ENCODE results near the gene SHC2. TPM values are rescaled to one million over a fixed set of nuclear protein-coding genes. Genes with fewer than 3 reads are reported as not detected.

Gene SHC2
- total and polyA plus RNA-seq, 2 of the 8 experiments (the other 6 are each of a cell fraction or from before 2014, with no cell fraction given): 4.4 to 7.3 TPM

DNA sequence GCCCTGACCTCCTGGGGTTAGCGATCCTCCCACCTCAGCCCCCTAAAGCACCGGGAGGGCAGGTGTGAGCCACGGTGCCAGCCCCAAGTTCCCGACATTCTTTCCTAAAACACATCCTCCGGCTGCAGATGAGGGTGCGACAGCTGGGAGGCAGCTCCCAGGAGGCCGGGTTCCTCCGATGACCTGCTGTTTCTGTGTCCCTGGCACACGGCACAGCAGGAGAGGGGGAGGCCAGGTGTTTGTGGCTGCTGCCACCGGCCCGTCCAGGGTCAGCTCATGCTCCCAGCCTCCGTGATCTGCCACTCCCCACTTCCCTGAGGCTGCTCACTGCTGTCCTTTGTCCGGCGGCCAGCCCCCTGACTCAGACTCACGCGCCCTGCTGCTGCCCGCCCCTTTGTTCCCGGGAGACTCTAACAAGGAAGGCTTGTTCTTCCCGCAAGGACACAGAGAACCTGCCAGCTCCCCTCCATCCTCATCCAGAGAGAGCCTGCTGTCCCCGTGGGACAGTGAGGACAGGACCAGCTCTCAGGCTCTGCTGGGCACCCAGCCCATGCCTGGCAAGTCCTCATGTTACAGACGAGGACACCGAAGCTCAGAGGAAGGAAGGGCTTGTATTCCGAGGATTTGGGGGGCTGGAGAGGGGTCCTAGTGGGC is 24.9 kb upstream of the SHC2 start:
- Histone ChIP-seq H3K27ac (ENCODE audit: low read depth, low read length) (0 out of 2 replicates have a peak overlapping the region, but pooled peaks have one; percentile 22), H3K4me3 (ENCODE audit: extremely low read depth in 1 of 4, insufficient read depth in 2 of 4, low read depth in 3 of 4, low read length in 4 of 4) (no peak overlapping the region)

More for the DNA sequence above, 24.9 kb upstream of the SHC2 start:
- Histone ChIP-seq H4K91ac (replicated peaks; ENCODE audit: insufficient read length, low read length) (no peak overlapping the region), H4K8ac (ENCODE audit: extremely low read depth, insufficient read depth, low read length) (no peak overlapping the region), H2AFZ (ENCODE audit: low read length) (no peak overlapping the region), H3K4me2 (ENCODE audit: insufficient read depth in 1 of 2, low read depth in 2 of 2, low read length in 2 of 2) (peak overlapping the region; percentile 12 to 31; a peak in 3 of 4 replicates), H3K23me2 (ENCODE audit: low read depth, low read length) (peaks cover 9% of the 10 kb centered on the region; the same call in 1 of the 2 replicates), H4K20me1 (replicated peaks in 1 of 2; ENCODE audit: control insufficient read depth in 1 of 2, insufficient read depth in 2 of 2, low read length in 2 of 2) (peaks cover 0 to 2% of the 10 kb centered on the region in 2 experiments), H2BK120ac (replicated peaks; ENCODE audit: low read depth, low read length) (no peak overlapping the region), H3K56ac (replicated peaks; ENCODE audit: insufficient read length, low read depth, low read length) (no peak overlapping the region), H2BK5ac (ENCODE audit: low read depth, low read length) (no peak overlapping the region), H3K9ac (replicated peaks in 1 of 4; ENCODE audit: extremely low read depth in 1 of 4, low read depth in 3 of 4, low read length in 3 of 4) (no peak overlapping the region; a peak in 1 of 7 replicates), H3K79me1 (ENCODE audit: low read depth, low read length) (no peaks in the 10 kb centered on the region; the same call in 1 of the 2 replicates), H2BK20ac (ENCODE audit: low read length) (no peak overlapping the region), H4K5ac (ENCODE audit: insufficient read length, low read depth, low read length) (no peak overlapping the region), H2AK5ac (ENCODE audit: low read depth, low read length) (no peak overlapping the region), H3K27me3 (replicated peaks in 1 of 4; ENCODE audit: control insufficient read depth in 3 of 4, extremely low read depth in 1 of 4, insufficient read depth in 3 of 4, low read length in 3 of 4) (no peaks in the 10 kb centered on the region; a peak in 1 of 7 replicates), H3K9me3 (ENCODE audit: insufficient read depth in 2 of 2, low read depth in 1 of 2, low read length in 1 of 2) (peaks cover 0 to 5% of the 10 kb centered on the region in 2 experiments; a peak in 2 of 4 replicates), H2BK15ac (ENCODE audit: low read length) (no peak overlapping the region), H3K14ac (ENCODE audit: insufficient read length) (no peak overlapping the region), H3K4me1 (replicated peaks in 1 of 4; ENCODE audit: control insufficient read depth in 3 of 4, insufficient read depth in 4 of 4, low read length in 3 of 4) (peaks cover 0 to 13% (median 10%) of the 10 kb centered on the region in 4 experiments; a peak in 6 of 7 replicates), H3K18ac (ENCODE audit: extremely low read depth, low read length) (peak overlapping the region; percentile 87), H3K36me3 (ENCODE audit: control insufficient read depth in 2 of 4, insufficient read depth in 4 of 4, low read length in 3 of 4) (no peaks in the 10 kb centered on the region), H3K4ac (replicated peaks; ENCODE audit: insufficient read length, low read depth, low read length) (peak overlapping the region; percentile 17), H3K23ac (ENCODE audit: insufficient read length) (no peak overlapping the region), H2BK12ac (ENCODE audit: low read depth, low read length) (peak overlapping the region; percentile 92; the same call in 1 of the 2 replicates), H3K79me2 (ENCODE audit: control insufficient read depth in 1 of 2, insufficient read depth in 2 of 2, low read length in 2 of 2) (no peaks in the 10 kb centered on the region)
- POLR2A ChIA-PET (ENCODE audit: partially characterized antibody): interaction anchor here (0.9 to 2.1 kb wide), 4 partner anchors 9 to 141 kb away, joined by 3 to 6 read pairs (median 5); partner anchors contain the start of gene MIER2
- FAIRE-seq (no peak), DNase-seq (ENCODE audit: low read depth in 1 of 2, low spot score in 2 of 2) (no peak)
- TF ChIP-seq TBP (IDR thresholded peaks at IDR 0.05; ENCODE audit: low read depth, low read length) (no peak), CHD2 (IDR thresholded peaks at IDR 0.05; ENCODE audit: low read length) (no peak), HDAC2 (IDR thresholded peaks at IDR 0.05; ENCODE audit: borderline replicate concordance in 1 of 2, low read depth in 2 of 2, low read length in 2 of 2) (no peak), SAP30 (IDR thresholded peaks at IDR 0.05; ENCODE audit: insufficient read depth, insufficient replicate concordance, low read length) (no peak), YY1 (IDR thresholded peaks at IDR 0.05; ENCODE audit: low read depth, low read length) (no peak), SIRT6 (IDR thresholded peaks at IDR 0.05; ENCODE audit: low read length) (no peak), RAD21 (IDR thresholded peaks at IDR 0.05 in 1 of 2, conservative IDR thresholded peaks at IDR 0.05 in 1 of 2; ENCODE audit: low read depth in 2 of 2, low read length in 2 of 2) (no peak)
- CTCF ChIA-PET (ENCODE audit: partially characterized antibody): interaction anchor here (0.8 to 5.8 kb wide), 9 partner anchors 9 to 101 kb away, joined by 3 to 23 read pairs (median 4); no protein-coding TSS in a partner anchor
- 59% methylated on average over 23 of the region's 23 CpGs; no CpG with 5 or more reads in 1 of the 2 experiments for WGBS, 2 experiments (ENCODE audit: extremely low coverage in 1 of 2, insufficient coverage in 1 of 2, insufficient read length in 1 of 2, insufficient replicate concordance in 2 of 2, low coverage in 1 of 2, low lambda C conversion rate in 2 of 2, missing lambda C conversion rate in 1 of 2)

Data from H1 (cell line).